ENCODE measurements around the gene GAS7.

- TF ChIP-seq LARP7 (IDR thresholded peaks at IDR 0.05) (no peak), ETS1 (conservative IDR thresholded peaks at IDR 0.05; ENCODE audit: control insufficient read depth, low read depth, low read length) (no peak), ZNF274 (IDR thresholded peaks at IDR 0.05; ENCODE audit: borderline replicate concordance, low read depth, low read length) (no peak), EP300 (IDR thresholded peaks at IDR 0.05; ENCODE audit: low read length) (no peak), EZH2 (IDR thresholded peaks at IDR 0.05; ENCODE audit: borderline replicate concordance, low read depth, low read length) (no peak), ATF7 (IDR thresholded peaks at IDR 0.05) (no peak), SIN3B (IDR thresholded peaks at IDR 0.05; ENCODE audit: low read depth) (no peak), CTCF (IDR thresholded peaks at IDR 0.05 in 2 of 3, conservative IDR thresholded peaks at IDR 0.05 in 1 of 3; ENCODE audit: insufficient read depth in 2 of 3, low read depth in 1 of 3, low read length in 3 of 3) (no peak), NFYB (IDR thresholded peaks at IDR 0.05; ENCODE audit: extremely low read depth, insufficient read length) (no peak), MTF1 (CRISPR knock-in tag; IDR thresholded peaks at IDR 0.05; ENCODE audit: borderline replicate concordance) (no peak), ZHX1 (conservative IDR thresholded peaks at IDR 0.05; ENCODE audit: low read length) (no peak), SIN3A (IDR thresholded peaks at IDR 0.05; ENCODE audit: borderline replicate concordance in 2 of 2, control insufficient read depth in 1 of 2, low read depth in 2 of 2, low read length in 2 of 2) (no peak), RBM17 (IDR thresholded peaks at IDR 0.05; ENCODE audit: borderline replicate concordance, low read depth, low read length) (no peak), NFIC (IDR thresholded peaks at IDR 0.05) (no peak)
Observed at GRCh38 chr17:10121971-10122707, 76.3 kb downstream of the GAS7 start.
